Gastrocnemius medialis (tissue), 4 donors: Measurements from ENCODE around the gene RNF148. TPM values are rescaled to one million over a fixed set of nuclear protein-coding genes. Genes with fewer than 3 reads are reported as not detected.
"Not testable (repeated sequence)": the region's sequence is repeated elsewhere in the genome, so short reads cannot be mapped to it uniquely, and the experiment has no call there.

Experiments
- ATAC-seq, 2 donors: fragments of 150-250 bp; one replicate each; pipeline ENCODE4 v1.9.1; 2016
- DNase-seq, 2 donors: peaks; one replicate each; pipeline ENCODE4 v3.0.0-alpha.2; 2019
- H3K27ac ChIP-seq, 4 donors: fragments of 200-600 bp; sonication (generic); 1 replicate in 1 of 4; 2 replicates in 3 of 4; pipeline ENCODE4 v1.5.1; 2016 to 2018; ENCODE audit warnings: mild to moderate bottlenecking in 2 of 4, moderate library complexity in 1 of 4
- H3K27me3 ChIP-seq, 3 donors: fragments of 200-600 bp; sonication (generic) in 2 of 3; 1 replicate in 1 of 3; 2 replicates in 2 of 3; pipeline versions ENCODE4 v1.5.1 to v1.6.0; 2016 to 2019; ENCODE audit warnings: mild to moderate bottlenecking in 1 of 3, moderate library complexity in 1 of 3
- H3K36me3 ChIP-seq, 2 donors: fragments of 200-600 bp; sonication (generic) in 1 of 2; one replicate each; pipeline ENCODE4 v1.5.1; 2017 to 2018
- H3K4me1 ChIP-seq, 2 donors: fragments of 200-600 bp; sonication (generic) in 1 of 2; one replicate each; pipeline ENCODE4 v1.5.1; 2016 to 2017; ENCODE audit warnings: mild to moderate bottlenecking in 2 of 2
- H3K4me3 ChIP-seq, 4 donors: fragments of 200-600 bp; sonication (generic) in 3 of 4; 1 replicate in 1 of 4; 2 replicates in 3 of 4; pipeline ENCODE4 v1.5.1; 2016 to 2019; ENCODE audit warnings: mild to moderate bottlenecking in 2 of 4
- H3K9me3 ChIP-seq, 3 donors: fragments of 200-600 bp; sonication (generic) in 2 of 3; 1 replicate in 1 of 3; 2 replicates in 2 of 3; pipeline ENCODE4 v1.5.1; 2016 to 2019
- CTCF ChIP-seq, 5 experiments: fragments of 450-650 bp in 3 of 5; fragments of 200-600 bp in 2 of 5; sonication (generic) in 2 of 5; IDR thresholded peaks in 4 of 5; conservative IDR thresholded peaks in 1 of 5; 1 replicate in 4 of 5; 2 replicates in 1 of 5; pipeline ENCODE4 v1.5.1; 2016 to 2019; ENCODE audit warnings: antibody characterized with exemption in 5 of 5, mild to moderate bottlenecking in 3 of 5, moderate library complexity in 3 of 5
- POLR2A ChIP-seq, 2 donors: fragments of 450-650 bp; IDR thresholded peaks; one replicate each; pipeline ENCODE4 v1.6.1; 2017; ENCODE audit warnings: antibody characterized with exemption in 2 of 2, mild to moderate bottlenecking in 2 of 2, moderate library complexity in 2 of 2
- in situ Hi-C, 4 donors: fragments of 200-750 bp; cut with MboI; loops; one replicate each; pipeline versions ENCODE4 v1.15.0 to v1.8.0; 2017; ENCODE audit warnings: low sequenced_read_pairs in 4 of 4
- intact Hi-C: fragments of 100-400 bp; cut with DNase I; formaldehyde crosslinking; loops from one replicate; pipeline ENCODE4 v1.15.1; 2023; ENCODE audit warnings: low total_unique reads
- total RNA-seq, 4 donors: library from RNA; depleted of rRNA; stranded (reverse); fragments of >200 nt; gene quantifications; one replicate each; pipeline versions ENCODE4 v1.1.0 to v1.2.3, GENCODE V29; 2016

Gene RNF148
- total RNA-seq, 4 donors from 2014 or later, result 0.27 to 0.46 TPM; not detected in 2

GRCh38 chr7:122684504-122684903, 18.2 kb downstream of the RNF148 start:
- no peak overlapping the region for H3K4me3 ChIP-seq
- intact Hi-C loops (no loop called here), in situ Hi-C loops (no loop called here)
- no peak overlapping the region for H3K27ac ChIP-seq
- H3K27me3 ChIP-seq, result no peaks in the 10 kb centered on the region
- H3K4me1 ChIP-seq, result no peaks in the 10 kb centered on the region
- no peak for DNase-seq
- ATAC-seq, result no peak
- TF ChIP-seq CTCF (IDR thresholded peaks at IDR 0.05 in 4 of 5, conservative IDR thresholded peaks at IDR 0.05 in 1 of 5), result no peak
- TF ChIP-seq POLR2A (IDR thresholded peaks at IDR 0.05), result no peak
- no peaks in the 10 kb centered on the region for H3K36me3 ChIP-seq
- H3K9me3 ChIP-seq, result no peaks in the 10 kb centered on the region

GRCh38 chr7:122682815-122683550, 19.7 kb downstream of the RNF148 start:
- in situ Hi-C loops (no loop called here), intact Hi-C loops (no loop called here)
- Histone ChIP-seq H3K27me3 (no peaks in the 10 kb centered on the region), H3K27ac (no peak overlapping the region), H3K4me3 (no peak overlapping the region), H3K9me3 (no peaks in the 10 kb centered on the region), H3K4me1 (no peaks in the 10 kb centered on the region), H3K36me3 (no peaks in the 10 kb centered on the region)
- DNase-seq (no peak), ATAC-seq (no peak)
- no peak for TF ChIP-seq CTCF (IDR thresholded peaks at IDR 0.05 in 4 of 5, conservative IDR thresholded peaks at IDR 0.05 in 1 of 5)
- TF ChIP-seq POLR2A (IDR thresholded peaks at IDR 0.05), result no peak

- H3K4me1 ChIP-seq, DNase-seq, H3K27ac ChIP-seq, ATAC-seq, H3K4me3 ChIP-seq, intact Hi-C loops, in situ Hi-C loops, H3K36me3 ChIP-seq, H3K9me3 ChIP-seq, H3K27me3 ChIP-seq: not testable (repeated sequence)
Observed at GRCh38 chr7:122681186-122681585, 21.5 kb downstream of the RNF148 start.

- ATAC-seq, result no peak
- no peak for TF ChIP-seq POLR2A (IDR thresholded peaks at IDR 0.05)
- no peak for TF ChIP-seq CTCF (IDR thresholded peaks at IDR 0.05 in 4 of 5, conservative IDR thresholded peaks at IDR 0.05 in 1 of 5)
- no peak overlapping the region for H3K27ac ChIP-seq
- H3K9me3 ChIP-seq, result no peaks in the 10 kb centered on the region
- H3K4me3 ChIP-seq, result no peak overlapping the region
- no peak for DNase-seq
- in situ Hi-C loops, result no loop called here
- no peaks in the 10 kb centered on the region for H3K4me1 ChIP-seq
- intact Hi-C loops, result no loop called here
- no peaks in the 10 kb centered on the region for H3K27me3 ChIP-seq
- no peaks in the 10 kb centered on the region for H3K36me3 ChIP-seq
Observed at GRCh38 chr7:122679813-122680212, 22.9 kb downstream of the RNF148 start.

- intact Hi-C loops, H3K36me3 ChIP-seq, H3K4me1 ChIP-seq, DNase-seq, H3K9me3 ChIP-seq, H3K27ac ChIP-seq, H3K4me3 ChIP-seq, in situ Hi-C loops, H3K27me3 ChIP-seq, ATAC-seq: not testable (repeated sequence)
Observed at GRCh38 chr7:122679269-122679709, 23.4 kb downstream of the RNF148 start.

- H3K4me3 ChIP-seq, result no peak overlapping the region
- no peaks in the 10 kb centered on the region for H3K9me3 ChIP-seq
- no peaks in the 10 kb centered on the region for H3K27me3 ChIP-seq
- DNase-seq (no peak), ATAC-seq (no peak)
- H3K27ac ChIP-seq, result no peak overlapping the region
- H3K36me3 ChIP-seq, result no peaks in the 10 kb centered on the region
- TF ChIP-seq CTCF (IDR thresholded peaks at IDR 0.05 in 4 of 5, conservative IDR thresholded peaks at IDR 0.05 in 1 of 5) (no peak), POLR2A (IDR thresholded peaks at IDR 0.05) (no peak)
- in situ Hi-C loops, result no loop called here
- no peaks in the 10 kb centered on the region for H3K4me1 ChIP-seq
- intact Hi-C loops, result no loop called here
Observed at GRCh38 chr7:122677149-122677548, 25.6 kb downstream of the RNF148 start.
